ENCODE measurements around the gene KCND2.

KCND2 gene

GRCh38 chr7:120394595-120394994 lies 121.6 kb downstream of the KCND2 start:
- Histone ChIP-seq H3K4me1 (ENCODE audit: insufficient read depth, low read length, severe bottlenecking) (no peaks in the 10 kb centered on the region), H3K27me3 (ENCODE audit: insufficient read depth, low read length) (no peaks in the 10 kb centered on the region), H3K9me2 (ENCODE audit: low read depth, low read length) (no peaks in the 10 kb centered on the region), H3K36me3 (ENCODE audit: insufficient read depth, low read length) (no peaks in the 10 kb centered on the region), H4K20me1 (ENCODE audit: insufficient read depth, low read length) (no peaks in the 10 kb centered on the region), H2AFZ (ENCODE audit: low read length) (no peak overlapping the region), H3K9ac (ENCODE audit: low read length) (no peak overlapping the region), H3K4me3 (ENCODE audit: low read depth, low read length, poor library complexity, severe bottlenecking) (no peak overlapping the region), H3K27ac (ENCODE audit: low read depth, low read length, poor library complexity, severe bottlenecking) (no peak overlapping the region), H3F3A (ENCODE audit: insufficient read depth, low read length) (no peaks in the 10 kb centered on the region), H3K9me3 (ENCODE audit: low read length) (no peaks in the 10 kb centered on the region), H3K79me2 (ENCODE audit: insufficient read depth, low read length) (no peaks in the 10 kb centered on the region), H3K4me2 (ENCODE audit: low read length) (no peak overlapping the region)
- TF ChIP-seq EZH2 (IDR thresholded peaks at IDR 0.05; ENCODE audit: borderline replicate concordance, low read length) = no peak
- no peak for TF ChIP-seq CTCF (IDR thresholded peaks at IDR 0.05; ENCODE audit: low read length)

- Histone ChIP-seq H3K4me1 (ENCODE audit: insufficient read depth, low read length, severe bottlenecking) (no peaks in the 10 kb centered on the region), H3K4me3 (ENCODE audit: low read depth, low read length, poor library complexity, severe bottlenecking) (no peak overlapping the region), H3K4me2 (ENCODE audit: low read length) (no peak overlapping the region), H3K27me3 (ENCODE audit: insufficient read depth, low read length) (no peaks in the 10 kb centered on the region), H3K36me3 (ENCODE audit: insufficient read depth, low read length) (no peaks in the 10 kb centered on the region), H3K9me2 (ENCODE audit: low read depth, low read length) (no peaks in the 10 kb centered on the region), H3K27ac (ENCODE audit: low read depth, low read length, poor library complexity, severe bottlenecking) (no peak overlapping the region), H2AFZ (ENCODE audit: low read length) (no peak overlapping the region), H3K9ac (ENCODE audit: low read length) (no peak overlapping the region), H3K9me3 (ENCODE audit: low read length) (no peaks in the 10 kb centered on the region), H3F3A (ENCODE audit: insufficient read depth, low read length) (no peaks in the 10 kb centered on the region), H3K79me2 (ENCODE audit: insufficient read depth, low read length) (no peaks in the 10 kb centered on the region), H4K20me1 (ENCODE audit: insufficient read depth, low read length) (no peaks in the 10 kb centered on the region)
- TF ChIP-seq CTCF (IDR thresholded peaks at IDR 0.05; ENCODE audit: low read length) = no peak
- TF ChIP-seq EZH2 (IDR thresholded peaks at IDR 0.05; ENCODE audit: borderline replicate concordance, low read length) = no peak
These were observed 122.6 kb downstream of the KCND2 start for GRCh38 chr7:120395526-120396019.

DNA sequence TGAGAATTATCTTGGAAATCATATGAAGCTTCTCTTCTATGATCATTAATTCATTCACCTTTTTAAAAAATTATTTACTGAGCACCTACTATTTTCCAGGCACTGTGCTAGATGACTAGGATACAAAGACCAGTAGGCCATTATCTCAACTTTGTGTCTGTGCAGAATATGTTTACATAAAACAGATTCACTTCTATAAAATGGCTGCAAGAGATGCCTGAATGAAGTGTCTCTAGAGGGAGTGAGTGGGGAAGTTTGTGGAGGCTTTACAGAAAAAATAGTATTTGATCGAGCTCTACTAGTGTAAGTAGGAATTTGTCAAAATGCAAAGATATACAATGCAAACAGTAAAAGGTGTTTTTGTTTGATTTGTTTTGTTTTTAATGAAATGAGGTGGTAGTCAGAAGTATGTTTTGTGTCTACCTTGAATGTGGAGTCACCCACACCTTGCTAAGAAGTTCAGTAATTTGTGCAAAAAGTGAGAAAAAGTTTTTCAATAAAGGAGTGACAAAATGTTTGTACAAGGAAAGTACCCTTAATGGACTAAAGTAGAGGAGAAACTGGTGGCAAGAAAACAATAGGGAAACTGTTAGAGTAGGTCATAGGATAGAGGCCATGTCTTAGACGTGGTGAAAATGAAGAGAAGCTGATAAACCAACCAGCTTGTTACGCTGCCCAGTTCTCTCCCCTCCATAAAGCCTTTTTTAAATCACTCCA lies 125.5 kb downstream of the KCND2 start:
- H3K27me3 ChIP-seq (ENCODE audit: insufficient read depth, low read length) = no peaks in the 10 kb centered on the region
- no peaks in the 10 kb centered on the region for H4K20me1 ChIP-seq (ENCODE audit: insufficient read depth, low read length)
- H3K9me3 ChIP-seq (ENCODE audit: low read length) = no peaks in the 10 kb centered on the region
- no peak overlapping the region for H2AFZ ChIP-seq (ENCODE audit: low read length)
- H3K9ac ChIP-seq (ENCODE audit: low read length) = no peak overlapping the region
- no peaks in the 10 kb centered on the region for H3K9me2 ChIP-seq (ENCODE audit: low read depth, low read length)
- no peaks in the 10 kb centered on the region for H3F3A ChIP-seq (ENCODE audit: insufficient read depth, low read length)
- H3K27ac ChIP-seq (ENCODE audit: low read depth, low read length, poor library complexity, severe bottlenecking) = no peak overlapping the region
- H3K36me3 ChIP-seq (ENCODE audit: insufficient read depth, low read length) = no peaks in the 10 kb centered on the region
- H3K4me2 ChIP-seq (ENCODE audit: low read length) = no peak overlapping the region
- H3K4me1 ChIP-seq (ENCODE audit: insufficient read depth, low read length, severe bottlenecking) = no peaks in the 10 kb centered on the region
- H3K79me2 ChIP-seq (ENCODE audit: insufficient read depth, low read length) = no peaks in the 10 kb centered on the region
- TF ChIP-seq CTCF (IDR thresholded peaks at IDR 0.05; ENCODE audit: low read length) = no peak
- no peak for TF ChIP-seq EZH2 (IDR thresholded peaks at IDR 0.05; ENCODE audit: borderline replicate concordance, low read length)
- no peak overlapping the region for H3K4me3 ChIP-seq (ENCODE audit: low read depth, low read length, poor library complexity, severe bottlenecking)
